HepG2 (cell line): Measurements from ENCODE around the gene RBM12. TPM values are rescaled to one million over a fixed set of nuclear protein-coding genes. Genes with fewer than 3 reads are reported as not detected.

Source experiments
- AFF4 ChIP-seq: sonication (generic); formaldehyde crosslinking; IDR thresholded peaks from 2 replicates; pipeline ENCODE4 v1.4.0; 2020; ENCODE audit warnings: missing genetic modification reagents
- ARID5B ChIP-seq: IDR thresholded peaks from 2 replicates; pipeline ENCODE4 v1.4.0; 2020; ENCODE audit warnings: mild to moderate bottlenecking, missing genetic modification reagents
- ARNT ChIP-seq: fragments of 450-650 bp; IDR thresholded peaks from 2 replicates; pipeline ENCODE4 v1.6.1; 2017
- FOXO4 ChIP-seq: sonication (generic); formaldehyde crosslinking; conservative IDR thresholded peaks from 2 replicates; pipeline ENCODE4 v1.8.1; 2023; ENCODE audit warnings: missing genetic modification reagents
- JUNB ChIP-seq: sonication (generic); formaldehyde crosslinking; IDR thresholded peaks from 2 replicates; pipeline ENCODE4 v1.8.0; 2022; ENCODE audit warnings: missing genetic modification reagents, mild to moderate bottlenecking, borderline replicate concordance
- NFIC ChIP-seq: IDR thresholded peaks from 2 replicates; pipeline ENCODE4 v1.6.1; 2012; ENCODE audit warnings: mild to moderate bottlenecking, low read length, inconsistent platforms
- NPAS2 ChIP-seq: sonication (generic); formaldehyde crosslinking; IDR thresholded peaks from 2 replicates; pipeline ENCODE4 v1.8.0; 2022; ENCODE audit warnings: mild to moderate bottlenecking, missing genetic modification reagents, borderline replicate concordance
- SOX5 ChIP-seq: IDR thresholded peaks from 2 replicates; pipeline ENCODE4 v1.6.1; 2016; ENCODE audit warnings: borderline replicate concordance
- TAF1 ChIP-seq: sonication (generic); formaldehyde crosslinking; IDR thresholded peaks from 2 replicates; pipeline ENCODE4 v1.4.0; 2020; ENCODE audit warnings: missing genetic modification reagents
- U2AF2 ChIP-seq: fragments of 200-400 bp; formaldehyde crosslinking; IDR thresholded peaks from 2 replicates; pipeline ENCODE4 v1.6.1; 2017; ENCODE audit warnings: low read depth, mild to moderate bottlenecking, low read length
- ZNF121 ChIP-seq: sonication (generic); formaldehyde crosslinking; IDR thresholded peaks from 2 replicates; pipeline ENCODE4 v1.5.0; 2020; ENCODE audit warnings: mild to moderate bottlenecking, missing genetic modification reagents
- ZNF264 ChIP-seq: sonication (generic); formaldehyde crosslinking; IDR thresholded peaks from 2 replicates; pipeline ENCODE4 v1.4.0; 2020; ENCODE audit warnings: missing genetic modification reagents
- ZNF281 ChIP-seq: sonication (generic); formaldehyde crosslinking; IDR thresholded peaks from 2 replicates; pipeline ENCODE4 v1.4.0; 2020; ENCODE audit warnings: missing genetic modification reagents, borderline replicate concordance
- ZNF33A ChIP-seq: sonication (generic); formaldehyde crosslinking; IDR thresholded peaks from 2 replicates; pipeline ENCODE4 v1.5.1; 2020; ENCODE audit warnings: missing genetic modification reagents, mild to moderate bottlenecking, moderate library complexity, borderline replicate concordance
- ZNF501 ChIP-seq: sonication (generic); formaldehyde crosslinking; IDR thresholded peaks from 2 replicates; pipeline ENCODE4 v1.5.1; 2020; ENCODE audit warnings: mild to moderate bottlenecking, moderate library complexity, missing genetic modification reagents
- ZNF546 ChIP-seq: sonication (generic); formaldehyde crosslinking; conservative IDR thresholded peaks from 2 replicates; pipeline ENCODE4 v1.8.1; 2023; ENCODE audit warnings: mild to moderate bottlenecking, missing genetic modification reagents
- ZNF850 ChIP-seq: sonication (generic); formaldehyde crosslinking; conservative IDR thresholded peaks from 2 replicates; pipeline ENCODE4 v1.9.0; 2021; ENCODE audit warnings: mild to moderate bottlenecking, missing genetic modification reagents
- polyA plus RNA-seq, 8 experiments: library from polyadenylated mRNA; depleted of rRNA in 3 of 8; stranded (reverse) in 7 of 8; unstranded in 1 of 8; fragments of >200 nt; fragmentation: Illumina TruSeq in 4 of 8; extraction: Trizol in 4 of 8; gene quantifications; 2 replicates each; pipeline versions ENCODE4 v1.2.1 to v1.2.3, GENCODE V29; 2011 to 2016; ENCODE audit warnings: low read depth in 4 of 8, missing spikeins in 1 of 8, mixed read lengths in 1 of 8; ENCODE audit not compliant: insufficient read depth in 1 of 8
- total RNA-seq, 5 experiments: library from RNA; depleted of rRNA; stranded (reverse); fragments of >200 nt; fragmentation: Illumina TruSeq; extraction: Trizol; gene quantifications; 2 replicates each; pipeline ENCODE4 v1.2.3, GENCODE V29; 2016; ENCODE audit warnings: low read depth in 1 of 5

RBM12 gene
- total and polyA plus RNA-seq, 2 of the 13 experiments (the other 11 are each of a cell fraction or from before 2014, with no cell fraction given): 97.9 to 104 TPM

GRCh38 chr20:35702051-35702823, 37.5 kb upstream of the RBM12 start (continued):
- TF ChIP-seq U2AF2 (0 out of 2 replicates have a peak, but pooled peaks have one; percentile 61), ZNF546 (CRISPR knock-in tag) (no peak), ZNF121 (CRISPR knock-in tag) (no peak), ARNT (no peak), AFF4 (CRISPR knock-in tag) (no peak; the same call in 1 of the 2 replicates), JUNB (CRISPR knock-in tag) (no peak), ZNF850 (CRISPR knock-in tag) (no peak), NPAS2 (CRISPR knock-in tag) (no peak), ZNF281 (CRISPR knock-in tag) (no peak), FOXO4 (CRISPR knock-in tag) (no peak), ZNF501 (CRISPR knock-in tag) (0 out of 2 replicates have a peak, but pooled peaks have one; percentile 43), NFIC (peak; percentile 56), ZNF264 (CRISPR knock-in tag) (no peak), ARID5B (0 out of 2 replicates have a peak, but pooled peaks have one; percentile 9), TAF1 (CRISPR knock-in tag) (no peak), ZNF33A (CRISPR knock-in tag) (no peak), SOX5 (CRISPR knock-in tag) (no peak)
